HCT116 (cell line): ENCODE measurements around the gene GJB5. TPM values are rescaled to one million over a fixed set of nuclear protein-coding genes. Genes with fewer than 3 reads are reported as not detected.

Experiments
- ATAC-seq: fragments of 200-7000 bp; cut with Tn5 transposase; 2 replicates; pipeline ENCODE4 v1.9.1; 2020; ENCODE audit warnings: mild to moderate bottlenecking, moderate library complexity
- BruUV-seq: library from RNA; stranded (reverse); fragments of 400-500 nt; replicated peaks from 2 replicates; lab custom pipeline; 2021; lab: Mats Ljungman, UMichigan
- CTCF ChIA-PET: fragments of 300-600 bp; sonication (Branson Sonifier 250); formaldehyde crosslinking; loops from one replicate; lab custom pipeline; 2021; ENCODE audit warnings: antibody characterized with exemption; lab: Charles Lee
- POLR2A ChIA-PET: fragments of 300-600, 350-600 bp; sonication (Branson Sonifier 250); formaldehyde crosslinking; loops from one replicate; lab custom pipeline; 2021; ENCODE audit warnings: antibody characterized with exemption; lab: Charles Lee
- RAD21 ChIA-PET, 2 experiments: fragments of 300-600 bp; sonication (Branson Sonifier 250); formaldehyde crosslinking; loops; one replicate each; lab custom pipeline; 2023; ENCODE audit warnings: low total read pairs in 2 of 2; ENCODE audit not compliant: uncharacterized antibody in 2 of 2, unreplicated experiment in 2 of 2, low non-redundant PET in 1 of 2; lab: Charles Lee
- DNase-seq: peaks from one replicate; pipeline ENCODE4 v3.0.0-alpha.2; 2010; ENCODE audit warnings: low read depth, low spot score
- H2AFZ ChIP-seq: fragments of 200-600 bp; shearing (Covaris generic), sonication (generic); 2 replicates; pipeline ENCODE4 v1.6.1; 2017; ENCODE audit warnings: low read depth, mixed run types, mixed read lengths, antibody characterized with exemption, low read length; ENCODE audit not compliant: poor library complexity, severe bottlenecking
- H3K27ac ChIP-seq: 2 replicates; pipeline ENCODE4 v1.5.1; 2012; ENCODE audit warnings: low read depth, low read length
- H3K27me3 ChIP-seq: fragments of 200-600 bp; sonication (generic); 2 replicates; pipeline ENCODE4 v1.6.1; 2016; ENCODE audit warnings: mixed run types, low read length, mixed read lengths; ENCODE audit not compliant: insufficient read depth
- H3K36me3 ChIP-seq, 2 experiments: fragments of 200-500 bp in 1 of 2; fragments of 200-600 bp in 1 of 2; sonication (Bioruptor generic) in 1 of 2; sonication (generic) in 1 of 2; 2 replicates each; pipeline versions ENCODE4 v1.5.1 to v1.6.1; 2014 to 2016; ENCODE audit warnings: low read length in 2 of 2, inconsistent platforms in 1 of 2, mixed read lengths in 1 of 2, mixed run types in 1 of 2; ENCODE audit not compliant: insufficient read depth in 2 of 2, control insufficient read depth in 1 of 2
- H3K4me1 ChIP-seq, 2 experiments: fragments of 200-600 bp in 1 of 2; sonication (generic) in 1 of 2; 2 replicates each; pipeline versions ENCODE4 v1.5.1 to v1.6.1; 2012 to 2017; ENCODE audit warnings: low read length in 2 of 2, inconsistent platforms in 1 of 2, mild to moderate bottlenecking in 1 of 2, mixed read lengths in 1 of 2, mixed run types in 1 of 2, moderate library complexity in 1 of 2; ENCODE audit not compliant: insufficient read depth in 2 of 2, control insufficient read depth in 1 of 2
- H3K4me2 ChIP-seq: fragments of 200-600 bp; sonication (generic); 2 replicates; pipeline ENCODE4 v1.6.1; 2017; ENCODE audit warnings: mixed run types, low read length, mixed read lengths
- H3K4me3 ChIP-seq, 2 experiments: fragments of 200-600 bp in 1 of 2; sonication (generic) in 1 of 2; replicated peaks in 1 of 2; 2 replicates each; pipeline ENCODE4 v1.5.1; 2011 to 2016; ENCODE audit warnings: low read length in 2 of 2, control low read depth in 1 of 2, low read depth in 1 of 2, mild to moderate bottlenecking in 1 of 2, mixed read lengths in 1 of 2, mixed run types in 1 of 2
- H3K79me2 ChIP-seq: fragments of 200-600 bp; sonication (generic); 2 replicates; pipeline ENCODE4 v1.6.1; 2017; ENCODE audit warnings: mild to moderate bottlenecking, mixed run types, low read length, moderate library complexity, mixed read lengths; ENCODE audit not compliant: insufficient read depth
- H3K9ac ChIP-seq: fragments of 200-600 bp; sonication (generic); 2 replicates; pipeline ENCODE4 v1.6.1; 2016; ENCODE audit warnings: low read length, mixed read lengths
- H3K9me2 ChIP-seq: fragments of 200-600 bp; sonication (generic), shearing (Covaris generic); 2 replicates; pipeline ENCODE4 v1.6.1; 2017; ENCODE audit warnings: mixed run types, mild to moderate bottlenecking, moderate library complexity; ENCODE audit not compliant: insufficient read depth
- H3K9me3 ChIP-seq, 2 experiments: fragments of 200-500 bp in 1 of 2; fragments of 200-600 bp in 1 of 2; sonication (Bioruptor generic) in 1 of 2; sonication (generic) in 1 of 2; 2 replicates each; pipeline ENCODE4 v1.6.1; 2014 to 2017; ENCODE audit warnings: low read length in 2 of 2, mixed read lengths in 2 of 2, inconsistent platforms in 1 of 2, low read depth in 1 of 2, mild to moderate bottlenecking in 1 of 2, mixed run types in 1 of 2, moderate library complexity in 1 of 2; ENCODE audit not compliant: control insufficient read depth in 1 of 2, insufficient read depth in 1 of 2
- H4K20me1 ChIP-seq: fragments of 200-600 bp; sonication (generic), shearing (Covaris generic); 2 replicates; pipeline ENCODE4 v1.6.1; 2017; ENCODE audit warnings: mixed run types, mild to moderate bottlenecking, moderate library complexity; ENCODE audit not compliant: insufficient read depth
- ATF3 ChIP-seq: IDR thresholded peaks from 2 replicates; pipeline ENCODE4 v1.6.1; 2012
- CBX3 ChIP-seq: IDR thresholded peaks from 2 replicates; pipeline ENCODE4 v1.6.1; 2012; ENCODE audit warnings: low read depth
- CTCF ChIP-seq, 3 experiments: fragments of 200-600 bp in 1 of 3; sonication (generic) in 1 of 3; IDR thresholded peaks in 2 of 3; conservative IDR thresholded peaks in 1 of 3; 2 replicates each; pipeline ENCODE4 v1.5.1; 2012 to 2017; ENCODE audit warnings: low read depth in 2 of 3, low read length in 2 of 3, antibody characterized with exemption in 1 of 3, borderline replicate concordance in 1 of 3, control low read depth in 1 of 3, mild to moderate bottlenecking in 1 of 3, mixed read lengths in 1 of 3, mixed run types in 1 of 3, moderate library complexity in 1 of 3; ENCODE audit not compliant: insufficient read depth in 1 of 3
- ELF1 ChIP-seq: IDR thresholded peaks from 2 replicates; pipeline ENCODE4 v1.6.1; 2012; ENCODE audit warnings: low read depth, borderline replicate concordance
- EZH2 ChIP-seq: fragments of 200-600 bp; sonication (generic); IDR thresholded peaks from 2 replicates; pipeline ENCODE4 v1.6.1; 2017; ENCODE audit warnings: antibody characterized with exemption, mixed run types
- EZH2phosphoT487 ChIP-seq: fragments of 200-600 bp; IDR thresholded peaks from 2 replicates; pipeline ENCODE4 v1.6.1; 2018; ENCODE audit warnings: antibody characterized with exemption, borderline replicate concordance
- FOSL1 ChIP-seq: IDR thresholded peaks from 2 replicates; pipeline ENCODE4 v1.6.1; 2012; ENCODE audit warnings: low read depth
- MAX ChIP-seq: IDR thresholded peaks from 2 replicates; pipeline ENCODE4 v1.6.1; 2012
- POLR2A ChIP-seq: IDR thresholded peaks from 2 replicates; pipeline ENCODE4 v1.7.0; 2011; ENCODE audit warnings: borderline replicate concordance; ENCODE audit not compliant: insufficient read depth, insufficient read length; ENCODE audit errors: extremely low read depth
- POLR2AphosphoS5 ChIP-seq: IDR thresholded peaks from 2 replicates; pipeline ENCODE4 v1.6.1; 2011; ENCODE audit warnings: mild to moderate bottlenecking, low read depth, low read length, moderate library complexity
- REST ChIP-seq: IDR thresholded peaks from 2 replicates; pipeline ENCODE4 v1.6.1; 2012; ENCODE audit warnings: low read depth
- SP1 ChIP-seq: IDR thresholded peaks from 2 replicates; pipeline ENCODE4 v1.6.1; 2012; ENCODE audit warnings: low read depth
- TCF7L2 ChIP-seq: IDR thresholded peaks from 2 replicates; pipeline ENCODE4 v1.7.0; 2011; ENCODE audit warnings: borderline replicate concordance, inconsistent platforms; ENCODE audit not compliant: insufficient read depth, insufficient read length; ENCODE audit errors: extremely low read depth
- YY1 ChIP-seq: IDR thresholded peaks from 2 replicates; pipeline ENCODE4 v1.6.1; 2011; ENCODE audit warnings: low read length, low read depth, moderate library complexity, mild to moderate bottlenecking; ENCODE audit not compliant: insufficient replicate concordance; ENCODE audit errors: extremely low read depth
- ZFX ChIP-seq: fragments of 450-650 bp; IDR thresholded peaks from 2 replicates; pipeline ENCODE4 v1.6.1; 2017
- ZNF274 ChIP-seq: fragments of 200-500 bp; sonication (Bioruptor generic); IDR thresholded peaks from 2 replicates; pipeline ENCODE4 v1.6.1; 2014; ENCODE audit warnings: mild to moderate bottlenecking, low read depth, low read length, inconsistent platforms
- intact Hi-C: fragments of 100-400 bp; cut with micrococcal nuclease; formaldehyde crosslinking; loops from 2 replicates; pipeline ENCODE4 v1.10.0; 2022
- total RNA-seq: library from RNA; stranded (reverse); gene quantifications from one replicate; pipeline ENCODE4 v1.2.1, GENCODE V29; 2021; ENCODE audit not compliant: unreplicated experiment

The GJB5 gene
- total RNA-seq, 1 experiment from 2014 or later = 4.6 TPM

- TF ChIP-seq REST = no peak
- TF ChIP-seq MAX = no peak
- TF ChIP-seq POLR2A = no peak
- TF ChIP-seq EZH2phosphoT487 = no peak
- TF ChIP-seq YY1 = no peak
- TF ChIP-seq CBX3 = no peak
- no peak for TF ChIP-seq EZH2
- TF ChIP-seq ZFX = no peak
Measured at GRCh38 chr1:34758751-34759150, 3.9 kb downstream of the GJB5 start (continued).

GRCh38 chr1:34759503-34760357 lies 4.9 kb downstream of the GJB5 start, which contains the start of gene GJB4:
GJB4 (plus strand) TSS chr1:34759740; CDS start chr1:34761255, 1,515 bp downstream.
- intact Hi-C loops = no loop called here
- H3K36me3 ChIP-seq = no peaks in the 10 kb centered on the region
- no peaks in the 10 kb centered on the region for H3K9me3 ChIP-seq
- CTCF ChIA-PET = interaction anchor here (0.7 kb wide), 1 partner anchor 17 kb away, joined by 3 read pairs; no protein-coding TSS in a partner anchor
- H2AFZ ChIP-seq = no peak within 1 kb of the TSS
- no peaks in the 10 kb centered on the region for H3K9me2 ChIP-seq
- RAD21 ChIA-PET = no interaction called here
- no peaks in the 10 kb centered on the region for H3K79me2 ChIP-seq
- TF ChIP-seq SP1 (no peak), POLR2AphosphoS5 (peak; percentile 53; the same call in 1 of the 2 replicates), FOSL1 (no peak), CBX3 (no peak), ZNF274 (no peak), TCF7L2 (no peak), POLR2A (no peak), MAX (no peak), ATF3 (no peak), EZH2 (no peak), ZFX (no peak), ELF1 (no peak), CTCF (IDR thresholded peaks at IDR 0.05 in 2 of 3, conservative IDR thresholded peaks at IDR 0.05 in 1 of 3; ENCODE audit: borderline replicate concordance in 1 of 3, insufficient read depth in 1 of 3, low read depth in 2 of 3, low read length in 2 of 3) (peak in 2 of 3 experiments; percentile 43 to 47; a peak in 3 of 6 replicates)
- H3K9ac ChIP-seq = peak within 1 kb of the TSS; percentile 15; the same call in 1 of the 2 replicates
- peak within 1 kb of the TSS; percentile 58 for H3K4me2 ChIP-seq
- peaks cover 51 to 70% of the 10 kb centered on the region in 2 experiments for H3K4me1 ChIP-seq
- POLR2A ChIA-PET = interaction anchor here (0.9 to 1.6 kb wide), 2 partner anchors 20 to 21 kb away, joined by 3 to 4 read pairs; partner anchors contain the start of gene GJB3
- peak within 1 kb of the TSS; percentile 11 to 20; a peak in 3 of 4 replicates for H3K4me3 ChIP-seq
- no peak for DNase-seq
- ATAC-seq = peak; percentile 38
- H4K20me1 ChIP-seq = no peaks in the 10 kb centered on the region
- peak within 1 kb of the TSS; percentile 2; the same call in 1 of the 2 replicates for H3K27ac ChIP-seq
- BruUV-seq = TSS peak; percentile 40
- H3K27me3 ChIP-seq = no peaks in the 10 kb centered on the region
